CMK (cell line): ENCODE results near the gene ASL.
"Not testable (repeated sequence)": the region's sequence is repeated elsewhere in the genome, so short reads cannot be mapped to it uniquely, and the experiment has no call there.

Experiments used
- DNase-seq: peaks from one replicate; pipeline ENCODE4 v3.0.0-alpha.2; 2010; ENCODE audit warnings: low read depth

Gene ASL

DNA sequence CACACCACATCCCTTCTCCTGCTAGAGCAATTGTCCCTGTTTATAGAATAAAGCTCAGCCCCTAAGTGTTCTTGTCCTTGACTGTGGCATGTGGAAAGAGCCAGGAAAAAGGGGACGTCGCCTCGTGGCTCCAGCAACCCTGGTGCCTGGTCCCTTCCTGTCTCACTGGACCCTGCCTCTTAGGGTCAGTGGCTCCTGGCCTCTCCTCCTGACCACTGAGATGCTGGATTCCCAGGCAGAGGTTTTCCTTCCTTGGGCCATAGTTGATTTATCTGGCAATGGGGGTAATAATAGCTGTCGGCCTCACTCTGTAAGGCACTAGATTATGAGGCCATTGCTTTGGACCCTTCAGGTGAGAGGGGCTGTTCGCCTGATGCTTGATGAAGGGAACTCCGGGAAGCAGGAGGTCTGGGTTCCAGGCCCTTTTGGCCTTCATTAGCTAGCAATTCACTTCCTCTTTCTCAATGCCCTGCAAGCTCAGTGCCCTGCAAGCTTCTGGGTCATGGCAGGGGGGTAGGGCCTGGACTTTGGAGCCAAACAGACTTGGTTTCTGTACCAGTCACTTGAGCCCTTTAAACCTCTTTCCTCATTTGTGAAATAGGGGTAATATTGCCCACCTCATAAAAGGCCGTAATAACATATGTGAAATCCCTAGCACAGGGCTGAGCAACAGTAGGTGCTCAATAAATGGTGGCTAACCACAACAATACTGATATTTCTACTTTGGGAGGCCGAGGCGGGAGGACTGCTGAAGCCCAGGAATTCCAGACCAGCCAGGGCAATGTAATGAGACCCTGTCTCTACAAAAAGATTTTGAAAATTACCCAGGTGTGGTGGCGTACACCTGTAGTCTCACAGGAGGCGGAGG is 1.1 kb downstream of the ASL start:
- DNase-seq = no peak

GRCh38 chr7:66078067-66078466 is 2.4 kb downstream of the ASL start:
- no peak for DNase-seq

DNA sequence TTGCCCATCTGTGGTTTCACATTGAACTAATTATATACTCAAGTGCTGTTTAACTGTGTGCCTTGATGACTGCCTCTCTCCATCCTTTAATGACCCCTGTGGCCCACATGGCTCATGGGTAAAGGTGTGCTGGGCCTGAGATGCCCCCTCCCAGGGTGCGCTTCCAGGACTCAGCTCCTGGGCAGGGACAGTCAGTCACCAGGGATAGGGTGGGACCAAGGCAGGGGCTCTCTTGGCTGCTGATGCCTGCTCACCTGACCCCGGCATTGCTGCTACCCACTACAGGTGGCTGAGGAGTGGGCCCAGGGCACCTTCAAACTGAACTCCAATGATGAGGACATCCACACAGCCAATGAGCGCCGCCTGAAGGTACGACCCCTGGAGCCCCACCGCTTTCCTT is 6.5 kb downstream of the ASL start:
- no peak for DNase-seq

- no peak for DNase-seq
Observed at GRCh38 chr7:66082886-66083415, 7.3 kb downstream of the ASL start.

DNA sequence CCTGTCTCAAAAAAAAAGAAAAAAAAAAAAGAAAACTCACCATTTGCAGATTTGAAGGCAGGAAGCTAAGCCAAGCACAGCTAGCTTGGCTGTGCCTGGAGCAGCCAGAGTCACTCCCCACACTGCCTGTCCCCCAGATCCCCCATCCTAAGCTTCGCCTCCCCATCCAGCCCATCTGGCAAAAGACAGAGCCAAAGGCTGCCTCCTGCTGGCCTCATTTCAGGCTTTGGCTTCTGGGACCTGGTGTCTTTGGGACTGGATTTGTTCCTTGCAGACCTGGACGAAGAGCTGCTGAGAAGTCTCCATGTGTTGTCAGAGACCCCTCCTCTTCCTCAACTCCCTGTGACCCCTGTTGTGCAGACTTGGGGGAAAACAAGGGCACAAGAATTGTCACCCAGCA is 8.1 kb downstream of the ASL start:
- DNase-seq = no peak

DNA sequence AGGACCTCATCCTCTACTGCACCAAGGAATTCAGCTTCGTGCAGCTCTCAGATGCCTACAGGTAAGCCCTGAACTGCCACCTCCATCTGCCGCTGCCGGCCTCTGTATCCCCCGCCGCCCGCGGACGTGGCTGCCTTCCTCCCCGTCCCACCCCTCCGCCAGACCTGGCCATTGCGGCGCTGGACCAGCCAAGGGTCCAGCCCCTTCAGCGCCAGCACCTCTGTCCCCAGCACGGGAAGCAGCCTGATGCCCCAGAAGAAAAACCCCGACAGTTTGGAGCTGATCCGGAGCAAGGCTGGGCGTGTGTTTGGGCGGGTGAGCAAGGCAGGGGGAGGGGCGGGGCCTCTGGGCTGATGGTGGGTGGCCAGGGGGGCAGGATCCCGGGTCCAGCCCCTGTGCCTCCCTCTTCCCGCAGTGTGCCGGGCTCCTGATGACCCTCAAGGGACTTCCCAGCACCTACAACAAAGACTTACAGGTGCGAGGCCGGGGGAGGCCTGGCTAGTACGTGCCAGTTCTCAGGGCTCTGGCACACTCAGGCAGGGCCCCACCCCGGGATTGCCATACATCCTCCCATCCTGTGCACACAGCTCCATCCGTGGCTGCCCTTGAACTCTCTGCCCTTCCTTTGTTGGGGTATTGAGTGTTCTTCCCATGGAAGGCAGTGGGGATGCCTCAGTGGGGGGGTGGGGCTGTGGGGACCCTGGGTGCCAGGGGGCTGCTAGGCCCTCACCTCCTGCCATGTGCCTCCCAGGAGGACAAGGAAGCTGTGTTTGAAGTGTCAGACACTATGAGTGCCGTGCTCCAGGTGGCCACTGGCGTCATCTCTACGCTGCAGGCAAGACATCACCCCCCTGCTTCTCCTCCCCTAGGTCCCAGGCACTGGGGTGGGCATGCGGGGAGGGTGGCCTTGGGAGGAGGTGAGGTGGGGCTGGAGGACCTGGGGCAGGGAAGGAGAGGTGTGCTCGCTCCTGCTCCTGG is 13.5 kb downstream of the ASL start:
- DNase-seq = no peak

DNA sequence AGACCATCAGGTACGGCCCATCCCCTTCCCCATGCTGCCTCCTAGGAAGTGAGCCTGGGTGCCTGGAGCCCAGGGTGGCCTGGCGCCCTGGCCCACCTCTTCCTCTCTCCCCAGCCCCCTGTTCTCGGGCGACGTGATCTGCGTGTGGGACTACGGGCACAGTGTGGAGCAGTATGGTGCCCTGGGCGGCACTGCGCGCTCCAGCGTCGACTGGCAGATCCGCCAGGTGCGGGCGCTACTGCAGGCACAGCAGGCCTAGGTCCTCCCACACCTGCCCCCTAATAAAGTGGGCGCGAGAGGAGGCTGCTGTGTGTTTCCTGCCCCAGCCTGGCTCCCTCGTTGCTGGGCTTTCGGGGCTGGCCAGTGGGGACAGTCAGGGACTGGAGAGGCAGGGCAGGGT is 17.0 kb downstream of the ASL start:
- no peak for DNase-seq

DNA sequence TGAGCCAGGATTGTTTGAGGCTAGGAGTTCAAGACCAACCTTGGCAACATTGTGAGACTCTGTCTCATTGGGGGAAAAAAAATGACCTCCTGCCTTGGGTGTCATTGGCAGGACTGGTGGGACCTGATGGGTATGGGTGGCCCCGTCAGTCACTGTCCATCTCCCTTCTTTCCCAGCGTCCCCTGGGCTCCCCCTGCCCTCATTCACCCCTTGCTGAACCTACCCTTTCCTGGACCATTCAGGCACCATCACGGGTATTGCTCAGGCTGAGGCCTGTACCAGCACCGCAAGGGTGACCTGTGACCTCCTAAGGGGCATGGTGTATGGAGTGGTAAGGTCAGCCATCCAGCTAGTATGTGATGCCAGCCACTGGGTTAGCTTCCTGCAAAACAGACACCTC is 19.4 kb downstream of the ASL start:
- no peak for DNase-seq

DNA sequence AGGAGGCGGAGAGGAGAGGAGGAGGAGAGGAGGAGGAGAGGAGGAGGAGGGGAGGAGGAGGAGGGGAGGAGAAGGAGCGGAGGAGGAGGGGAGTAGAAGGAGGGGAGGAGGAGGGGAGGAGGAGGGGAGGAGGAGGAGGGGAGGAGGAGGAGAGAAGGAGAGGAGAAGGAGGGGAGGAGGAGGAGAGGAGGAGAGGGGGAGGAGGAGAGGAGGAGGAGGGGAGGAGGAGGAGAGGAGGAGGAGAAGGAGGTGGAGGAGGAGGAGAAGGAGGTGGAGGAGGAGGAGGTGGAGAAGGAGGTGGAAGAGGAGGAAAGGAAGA is 23.6 kb downstream of the ASL start:
- DNase-seq = peak; percentile 18

DNA sequence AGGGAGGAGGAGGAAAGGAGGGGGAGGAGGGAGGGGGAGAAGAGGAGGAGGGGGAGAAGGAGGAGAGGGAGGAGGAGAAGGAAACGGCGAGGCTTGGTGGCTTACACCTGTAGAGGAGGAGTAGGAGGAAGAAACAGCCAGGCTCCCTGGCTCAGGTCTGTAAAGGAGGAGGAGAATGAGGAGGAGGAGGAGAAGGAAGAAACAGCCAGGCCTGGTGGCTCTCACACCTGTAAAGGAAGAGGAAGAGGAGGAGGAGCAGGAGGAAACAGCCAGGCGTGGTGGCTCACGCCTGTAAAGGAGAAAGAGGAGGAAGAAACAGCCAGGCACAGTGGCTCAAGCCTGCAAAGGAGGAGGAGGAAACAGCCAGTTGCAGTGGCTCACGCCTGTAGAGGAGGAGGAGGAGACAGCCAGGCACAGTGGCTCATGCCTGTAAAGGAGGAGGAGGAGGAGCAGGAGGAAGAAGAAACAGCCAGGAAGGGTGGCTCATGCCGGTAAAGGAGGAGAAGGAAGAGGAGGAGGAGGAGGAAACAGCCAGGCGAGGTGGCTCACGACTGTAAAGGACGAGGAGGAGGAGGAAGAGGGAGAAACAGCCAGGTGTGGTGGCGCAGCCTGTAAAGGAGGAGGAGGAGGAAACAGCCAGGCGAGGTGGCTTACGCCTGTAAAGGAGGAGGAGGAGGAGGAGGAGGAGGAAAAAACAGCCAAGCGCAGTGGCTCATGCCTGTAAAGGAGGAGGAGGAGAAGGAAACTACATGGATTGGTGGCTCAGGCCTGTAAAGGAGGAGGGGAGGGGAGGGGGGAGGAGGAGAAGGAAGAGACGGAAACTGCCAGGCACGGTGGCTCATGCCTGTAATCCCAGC is 24.2 kb downstream of the ASL start:
- DNase-seq = peak; percentile 45

DNA sequence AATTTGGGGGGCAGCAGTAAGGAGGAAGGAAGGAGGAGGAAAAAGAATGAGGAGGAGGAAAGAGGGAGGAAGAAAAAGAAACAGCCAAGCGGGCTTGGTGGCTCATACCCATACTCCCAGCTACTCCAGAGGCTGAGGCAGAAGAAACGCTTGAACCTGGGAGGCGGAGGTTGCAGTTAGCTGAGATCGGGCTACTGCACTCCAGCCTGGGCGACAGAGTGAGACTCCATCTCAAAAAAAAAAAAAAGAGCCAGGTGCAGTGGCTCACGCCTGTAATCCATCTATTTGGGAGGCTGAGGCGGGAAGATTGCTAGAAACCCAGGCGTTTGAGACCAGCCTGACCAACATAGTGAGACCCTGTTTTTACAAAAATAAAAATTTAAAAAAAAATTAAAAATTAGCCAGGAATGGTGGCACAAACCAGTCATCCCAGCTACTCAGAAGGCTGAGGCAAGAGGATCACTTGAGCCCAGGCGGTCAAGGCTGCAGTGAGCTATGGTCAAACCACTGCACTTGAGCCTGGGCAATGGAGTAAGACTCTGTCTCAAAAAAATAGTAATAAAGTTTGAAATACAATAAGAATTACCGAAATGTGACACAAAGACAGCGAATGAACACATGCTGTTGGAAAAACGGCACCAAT is 24.9 kb downstream of the ASL start:
- DNase-seq = no peak

GRCh38 chr7:66102168-66102567 is 26.5 kb downstream of the ASL start:
- not testable (repeated sequence) for DNase-seq

DNA sequence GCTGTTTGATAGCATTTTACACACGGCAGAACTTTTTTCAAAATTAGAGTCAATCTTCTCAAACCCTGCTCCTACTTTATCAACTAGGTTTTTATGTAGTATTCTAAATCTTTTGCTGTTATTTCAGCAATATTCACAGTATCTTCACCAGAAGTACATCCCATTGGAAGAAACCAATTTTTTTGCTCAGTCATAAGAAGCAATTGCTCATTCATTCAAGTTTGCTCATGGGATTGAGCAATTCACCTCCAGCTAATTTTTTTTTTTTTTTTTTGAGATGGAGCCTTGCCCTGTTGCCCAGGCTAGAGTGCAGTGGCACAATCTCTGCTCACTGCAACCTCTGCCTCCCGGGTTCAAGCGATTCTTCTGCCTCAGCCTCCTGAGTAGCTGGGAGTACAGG is 28.4 kb downstream of the ASL start:
- not testable (repeated sequence) for DNase-seq

- no peak for DNase-seq
Observed at GRCh38 chr7:66105263-66105748, 29.7 kb downstream of the ASL start.

DNA sequence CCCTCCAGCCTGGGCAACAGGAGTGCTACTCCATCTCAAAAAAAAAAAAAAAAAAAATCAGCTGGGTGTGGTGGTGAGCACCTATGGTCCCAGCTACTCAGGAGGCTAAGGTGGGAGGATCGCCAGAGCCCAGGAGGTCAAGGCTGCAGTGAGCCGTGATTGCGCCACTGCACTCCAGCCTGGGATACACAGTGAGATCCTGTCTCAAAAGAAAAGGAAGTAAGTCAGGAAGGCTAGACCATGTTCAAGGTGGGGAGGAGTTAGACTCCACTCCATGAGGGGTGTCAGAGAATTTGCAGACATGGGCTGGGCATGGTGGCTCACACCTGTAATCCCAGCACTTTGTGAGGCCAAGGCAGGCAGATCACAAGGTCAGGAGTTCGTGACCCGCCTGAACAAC is 32.8 kb downstream of the ASL start:
- not testable (repeated sequence) for DNase-seq

- no peak for DNase-seq
Observed at GRCh38 chr7:66110856-66111255, 35.2 kb downstream of the ASL start.

DNA sequence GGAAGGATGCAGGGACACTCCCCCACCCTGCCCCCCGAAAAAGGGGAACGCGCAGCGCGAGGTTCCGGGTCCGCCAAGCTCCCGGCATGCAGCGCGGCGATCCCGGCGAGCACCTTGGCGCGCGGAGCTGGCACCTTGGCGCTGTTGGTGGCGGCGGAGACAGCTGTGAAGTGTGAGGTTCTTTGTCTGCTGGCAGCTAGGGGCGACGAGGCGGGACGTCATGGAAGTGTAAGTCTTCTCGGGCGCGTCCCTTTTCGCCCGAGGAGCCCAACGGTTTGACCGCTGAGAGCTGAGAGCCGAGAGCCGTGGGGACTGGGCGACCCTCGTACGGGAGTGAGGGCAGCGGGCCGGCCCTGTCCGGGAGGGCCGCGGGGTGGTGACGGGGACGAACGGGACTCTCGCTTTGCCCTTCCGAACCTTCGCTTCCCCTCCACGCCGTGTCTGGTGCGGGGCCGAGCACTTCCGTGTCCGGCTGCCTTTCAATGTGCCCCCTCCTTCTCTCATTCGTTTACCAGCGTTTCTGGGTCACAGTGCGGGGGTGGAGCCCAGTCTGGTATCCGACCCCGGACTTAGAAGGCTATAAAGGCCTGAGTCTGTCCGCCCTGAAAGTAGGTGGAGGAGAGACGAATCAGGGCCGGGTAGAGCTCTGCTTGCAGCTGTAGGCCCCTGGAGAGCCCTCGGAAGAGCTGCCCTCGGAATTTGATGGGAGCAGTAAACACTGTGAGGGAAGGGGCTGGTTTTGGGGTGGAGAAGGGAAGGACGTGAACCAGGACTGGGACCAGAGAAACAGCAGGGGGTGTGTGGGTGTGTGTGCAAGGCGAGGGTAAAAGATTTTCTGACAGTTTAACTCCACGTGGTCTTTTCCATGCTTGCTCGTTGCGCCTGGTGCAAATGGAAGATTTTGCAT is 39.4 kb downstream of the ASL start, which contains the start of gene CRCP:
TSS of gene CRCP (plus strand) at position 105 of the 907 bp plus-strand sequence. CDS start at position 221, 116 bp downstream.
- peak; percentile 72 for DNase-seq

DNA sequence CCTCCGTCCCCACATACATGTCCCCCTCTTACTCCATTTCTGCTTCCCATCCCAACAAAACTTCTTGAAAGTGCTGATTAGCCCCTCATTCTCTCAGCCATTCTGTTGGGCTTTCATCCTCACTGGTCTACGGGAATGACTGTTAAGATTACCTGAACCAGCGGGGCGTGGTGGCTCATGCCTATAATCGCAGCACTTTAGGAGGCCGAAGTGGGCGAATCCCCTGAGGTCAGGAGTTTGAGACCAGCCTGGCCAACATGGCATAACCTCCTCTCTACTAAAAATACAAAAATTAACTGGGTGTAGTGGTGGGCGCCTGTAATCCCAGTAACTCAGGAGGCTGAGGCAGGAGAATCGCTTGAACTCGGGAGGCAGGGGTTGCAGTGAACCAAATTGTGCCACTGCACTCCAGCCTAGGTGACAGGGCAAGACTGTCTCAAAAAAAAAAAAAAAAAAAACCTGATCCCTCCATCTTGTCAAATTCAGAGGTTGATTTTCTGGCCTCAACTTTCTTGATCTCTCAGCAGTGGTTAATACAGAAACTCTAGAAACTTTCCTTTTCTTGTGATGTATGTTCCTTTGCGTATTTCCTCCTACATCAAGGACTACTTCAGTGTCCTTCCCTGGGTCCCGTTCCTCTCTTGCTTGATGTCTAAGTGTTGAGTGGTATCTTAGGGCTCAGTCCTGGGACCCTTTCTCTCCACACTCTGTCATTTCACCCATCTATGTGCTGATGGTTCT is 41.2 kb downstream of the ASL start:
- not testable (repeated sequence) for DNase-seq

DNA sequence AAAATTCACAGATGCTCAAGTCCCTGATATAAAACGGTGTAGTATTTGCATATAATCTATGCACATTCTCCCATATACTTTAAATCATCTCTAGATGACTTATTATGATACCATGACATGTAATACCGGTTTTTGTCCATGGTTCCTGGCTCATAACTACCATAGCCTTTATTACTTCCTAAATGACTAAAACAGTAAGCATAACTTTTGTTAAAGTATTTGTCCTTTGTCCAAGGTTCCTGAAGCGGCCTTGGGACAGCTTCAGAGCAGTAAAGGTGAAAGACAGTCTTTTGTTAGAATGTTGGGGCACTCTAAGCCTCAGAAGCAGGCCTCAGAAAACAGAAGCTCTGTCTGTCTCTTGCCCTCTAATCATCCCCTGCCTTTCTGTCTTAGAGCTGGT is 43.0 kb downstream of the ASL start:
- no peak for DNase-seq
